HUDEP-2 (cell line): ENCODE data around the gene SMARCA2.

Experiments used
- DNase-seq, 76 experiments: peaks; one replicate each; lab custom pipeline; 2025; ENCODE audit not compliant: unreplicated experiment in 76 of 76; lab: John Stamatoyannopoulos, UW

The SMARCA2 gene

DNA sequence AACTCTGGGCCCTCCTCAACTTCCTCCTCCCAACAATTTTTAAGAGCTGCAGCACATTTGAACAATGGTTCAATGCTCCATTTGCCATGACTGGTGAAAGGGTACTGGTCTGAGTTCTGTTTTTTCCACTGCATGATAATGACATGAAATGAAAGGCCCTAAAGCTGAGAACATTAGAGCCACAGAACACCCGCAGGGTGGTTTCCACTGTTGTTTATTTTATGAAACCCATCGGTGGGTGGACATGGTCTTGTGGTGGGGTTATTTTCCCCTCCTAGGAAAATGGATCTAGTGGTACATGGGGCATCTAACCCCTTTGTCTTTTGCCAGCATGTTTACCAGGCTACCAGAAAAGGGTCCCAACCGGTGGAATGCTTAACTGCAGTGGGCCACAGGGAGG, 71.8 kb downstream of the SMARCA2 start:
- no peak for DNase-seq

DNA sequence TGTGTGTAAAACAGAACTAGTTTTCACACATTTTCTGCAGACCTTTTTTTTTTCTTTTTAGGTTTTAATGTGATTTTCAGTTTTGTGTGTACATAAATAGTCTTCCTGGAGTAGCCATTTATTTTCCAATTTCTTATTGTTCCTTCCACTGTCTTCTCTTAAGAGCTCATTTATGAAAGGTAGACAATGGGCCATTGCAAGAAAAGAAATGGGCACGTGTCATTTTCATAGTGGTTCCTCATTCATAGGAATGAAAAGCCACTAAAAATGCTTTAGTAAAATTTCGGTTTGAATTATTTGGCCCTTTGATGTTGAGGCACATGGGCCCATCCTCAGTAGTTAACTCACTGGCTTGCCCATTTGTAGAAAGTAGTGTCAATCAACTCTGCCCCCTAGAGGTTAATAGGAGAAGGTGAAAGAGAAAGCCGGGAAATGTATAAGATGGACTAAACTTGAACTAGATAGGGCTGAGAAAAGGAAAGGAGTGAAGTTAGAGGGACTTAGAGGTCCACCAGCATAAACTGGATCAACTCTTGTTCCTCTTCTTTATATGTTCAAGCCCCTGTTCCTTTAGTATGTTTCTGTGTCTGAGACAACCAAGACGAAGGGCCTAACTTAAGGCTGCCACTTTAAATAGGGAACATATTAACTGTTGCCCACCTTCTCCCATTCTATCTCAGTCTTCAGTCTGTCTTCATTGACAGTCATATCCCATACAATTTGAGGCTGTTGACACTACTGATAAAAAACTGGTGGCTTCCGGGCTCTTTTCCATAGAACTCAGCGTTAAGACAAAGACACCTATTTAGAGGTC, 72.6 kb downstream of the SMARCA2 start:
- peak in 24 of 76 experiments; percentile 1 to 52 (median 18) for DNase-seq

DNA sequence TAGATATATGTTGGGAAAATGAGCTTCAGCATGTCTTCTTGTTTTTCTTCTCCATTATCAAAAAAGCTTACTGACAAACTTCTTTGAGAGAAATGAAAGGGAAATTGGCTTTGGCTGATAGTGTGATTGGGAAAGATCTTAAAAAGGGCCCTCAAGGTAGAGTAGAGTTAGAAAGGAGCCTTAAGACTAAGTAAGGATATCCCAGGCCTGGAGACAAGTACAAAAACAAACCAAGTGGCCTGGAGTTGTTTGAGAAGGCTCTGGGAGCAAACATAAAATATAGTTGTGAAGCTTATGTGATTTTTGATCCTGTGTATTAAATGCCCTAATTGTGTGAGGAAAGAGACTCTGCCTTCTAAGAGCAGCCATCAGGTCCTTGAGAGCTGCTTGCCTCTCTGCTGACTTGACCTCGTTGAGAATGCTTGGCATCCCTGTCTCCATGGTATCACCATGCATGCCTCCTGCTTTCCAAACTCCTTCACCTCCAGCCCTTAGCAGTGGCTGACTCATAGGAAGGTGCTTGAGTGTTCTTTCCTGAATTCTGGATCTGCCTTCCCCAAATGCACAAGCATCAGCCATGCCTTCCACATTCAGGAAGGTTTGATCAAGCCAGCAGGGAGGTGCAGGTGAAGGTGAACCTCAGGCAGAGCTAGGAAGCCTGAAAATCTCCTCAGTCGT, 78.9 kb downstream of the SMARCA2 start:
- DNase-seq, result no peak

DNA sequence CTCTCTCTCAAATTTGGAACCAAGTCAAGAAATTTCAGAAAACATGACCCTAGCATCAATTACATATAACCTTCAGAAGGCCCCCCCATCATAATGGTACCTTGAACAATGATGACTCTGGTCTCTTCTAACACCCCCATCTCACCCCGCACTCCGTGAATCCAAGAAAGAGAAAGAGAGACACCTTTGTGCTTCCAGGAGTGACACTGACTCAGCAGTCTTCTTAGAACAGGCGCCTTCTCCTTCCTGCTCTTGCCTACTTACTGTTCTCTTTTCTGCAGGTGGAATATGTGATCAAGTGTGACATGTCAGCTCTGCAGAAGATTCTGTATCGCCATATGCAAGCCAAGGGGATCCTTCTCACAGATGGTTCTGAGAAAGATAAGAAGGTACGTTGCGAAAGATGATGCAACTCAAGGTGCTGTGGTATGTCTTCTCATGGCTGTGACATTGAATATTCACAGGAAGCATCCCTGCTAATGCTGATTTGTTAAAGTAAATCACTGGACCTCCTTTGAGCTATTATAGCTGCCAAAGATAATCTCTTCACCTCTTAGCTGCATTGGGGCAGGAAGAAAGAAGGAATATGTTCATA, 81.3 kb downstream of the SMARCA2 start:
- no peak for DNase-seq

DNA sequence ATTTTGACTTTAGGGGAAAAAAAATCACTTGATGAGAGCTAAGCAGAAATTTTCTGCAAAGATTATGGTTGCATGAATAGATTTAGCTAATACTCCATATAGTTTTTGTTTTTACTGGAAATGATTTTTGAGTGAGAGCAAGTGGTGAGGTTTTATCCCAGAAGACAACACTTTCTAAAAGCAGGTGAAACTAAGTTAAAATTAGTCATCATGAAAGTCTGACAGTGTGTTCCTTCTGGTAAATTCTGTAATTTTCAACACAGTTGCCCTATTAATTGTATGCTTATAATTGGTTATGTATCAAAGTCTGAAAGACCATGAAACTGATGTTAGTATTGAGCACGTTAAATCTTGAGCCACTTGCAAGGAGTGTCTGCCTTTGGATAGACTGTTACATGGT, 91.5 kb downstream of the SMARCA2 start:
- DNase-seq, result no peak

DNA sequence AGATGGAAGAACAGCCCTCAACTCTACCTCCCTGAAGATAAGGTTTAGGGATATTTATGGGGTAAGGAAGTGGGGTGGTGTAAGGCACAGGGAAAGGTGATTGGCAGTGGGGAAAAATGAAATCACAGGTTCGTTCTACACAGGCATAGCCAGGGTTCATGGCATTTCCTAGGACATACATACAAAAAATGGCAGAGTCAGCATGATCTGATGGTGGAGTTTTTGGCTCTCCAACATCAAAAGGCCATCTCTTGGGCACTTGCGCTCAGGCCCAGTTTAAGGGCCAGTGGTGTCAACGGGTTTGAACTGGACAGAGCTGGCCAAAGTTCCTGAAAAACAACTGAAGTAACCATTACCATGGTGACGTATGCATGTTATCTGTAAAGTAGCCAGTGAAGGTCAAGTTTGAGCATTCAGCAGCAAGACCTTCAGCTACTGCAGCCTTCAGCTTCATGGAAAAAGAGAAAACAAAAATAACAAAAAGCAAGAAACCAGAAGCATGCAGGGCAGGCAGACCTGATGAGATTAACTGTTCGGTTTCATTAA, 92.8 kb downstream of the SMARCA2 start:
- DNase-seq, result no peak

DNA sequence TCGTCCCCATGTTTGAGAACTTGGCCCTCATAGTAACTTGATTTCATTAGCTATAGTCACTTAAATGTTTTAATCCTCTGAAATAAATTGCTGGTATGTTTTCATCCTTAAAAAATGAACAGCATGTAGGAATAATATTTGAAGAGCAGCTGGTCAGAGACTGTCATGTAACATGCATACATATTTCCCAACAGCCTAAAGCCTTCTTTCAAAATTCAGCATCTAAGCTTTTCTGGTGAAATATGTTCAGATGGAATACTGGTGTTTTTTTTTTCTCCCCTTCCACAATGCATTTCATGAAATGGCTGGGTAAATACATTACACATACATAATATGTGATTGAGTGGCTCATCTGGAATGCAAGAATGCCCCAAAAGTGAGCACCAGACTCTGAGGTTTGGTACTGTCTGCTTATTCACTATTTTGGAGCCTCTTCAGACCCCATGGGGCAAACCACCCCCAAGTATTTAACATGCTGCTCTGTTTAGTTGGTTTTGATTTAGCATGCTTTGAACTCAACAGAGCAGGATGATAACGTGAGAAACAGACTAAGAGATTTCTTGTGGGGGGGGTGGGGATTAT, 94.0 kb downstream of the SMARCA2 start:
- no peak for DNase-seq

DNA sequence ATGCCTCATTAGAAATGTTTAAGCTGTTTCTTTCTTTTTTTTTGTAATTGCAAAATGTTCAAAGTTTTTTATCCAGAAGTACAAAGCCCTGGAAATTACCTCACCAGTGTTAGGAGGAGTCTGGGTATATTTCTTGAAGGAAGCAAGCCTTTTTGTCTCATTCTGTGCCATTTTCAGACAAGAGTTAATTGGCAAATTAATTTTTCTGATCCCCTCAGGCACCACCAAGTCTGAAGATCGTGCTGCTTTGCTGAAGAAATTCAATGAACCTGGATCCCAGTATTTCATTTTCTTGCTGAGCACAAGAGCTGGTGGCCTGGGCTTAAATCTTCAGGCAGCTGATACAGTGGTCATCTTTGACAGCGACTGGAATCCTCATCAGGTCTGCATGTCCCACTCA, 94.9 kb downstream of the SMARCA2 start:
- no peak for DNase-seq

DNA sequence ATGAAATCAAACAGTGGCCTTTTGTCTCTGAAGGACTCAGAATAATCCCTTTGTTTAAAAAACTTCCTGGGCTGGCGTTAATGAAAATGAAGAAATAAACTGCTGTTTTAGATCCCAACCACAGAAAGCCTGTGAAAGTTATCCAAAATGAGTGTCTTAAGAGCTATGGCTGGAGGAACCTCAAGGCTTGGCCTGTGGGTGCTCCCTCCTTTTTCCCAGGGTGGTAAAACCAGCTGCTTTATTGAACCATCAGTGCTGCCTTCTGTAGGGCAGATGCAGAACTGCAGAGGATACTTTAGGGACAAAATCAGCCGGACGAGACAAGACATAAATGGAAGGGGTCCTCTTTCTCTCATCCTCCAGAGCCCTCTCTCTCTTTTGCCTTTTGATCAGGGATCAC, 100.9 kb downstream of the SMARCA2 start:
- DNase-seq, result peak in 14 of 76 experiments; percentile 1 to 17 (median 6)

DNA sequence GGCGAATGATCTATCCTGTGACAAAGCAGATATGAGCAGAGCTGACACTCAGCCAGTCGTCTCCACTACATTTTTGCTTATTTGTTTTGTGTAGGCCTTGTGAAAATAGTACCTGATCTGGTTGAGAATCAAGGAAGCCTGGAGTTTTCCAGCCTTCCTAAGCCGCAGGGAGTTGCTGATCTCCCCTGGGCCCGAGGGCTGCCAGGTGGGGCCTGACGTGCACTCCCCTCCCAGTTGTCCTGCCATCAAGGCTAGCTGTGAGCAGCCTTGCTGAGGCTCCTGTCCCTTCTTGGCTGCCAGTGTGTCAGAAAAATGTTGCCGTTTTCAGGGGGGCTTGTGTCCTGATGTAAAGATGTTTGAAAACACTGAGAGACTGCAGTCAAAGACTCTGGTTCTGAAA, 102.4 kb downstream of the SMARCA2 start:
- no peak for DNase-seq

DNA sequence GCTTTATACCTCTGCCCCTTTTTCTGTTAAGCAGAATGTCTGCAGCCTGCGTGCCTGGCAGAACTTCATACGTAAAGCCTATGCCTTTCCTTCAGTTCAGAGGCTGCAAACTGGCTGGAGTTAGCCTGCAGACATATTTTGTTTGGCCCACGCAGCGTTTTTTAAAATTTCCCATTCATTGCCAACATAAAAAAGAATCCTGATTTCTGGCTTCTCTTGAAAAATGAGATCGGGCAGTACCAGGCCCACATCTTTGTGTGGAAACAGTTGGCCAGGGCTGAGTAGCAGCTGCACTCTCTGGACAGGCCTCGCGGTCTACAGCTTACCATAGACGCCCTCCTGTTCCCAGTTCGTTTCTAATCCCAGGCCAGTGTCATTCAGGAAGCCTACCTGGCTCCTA, 104.4 kb downstream of the SMARCA2 start:
- DNase-seq, result no peak

DNA sequence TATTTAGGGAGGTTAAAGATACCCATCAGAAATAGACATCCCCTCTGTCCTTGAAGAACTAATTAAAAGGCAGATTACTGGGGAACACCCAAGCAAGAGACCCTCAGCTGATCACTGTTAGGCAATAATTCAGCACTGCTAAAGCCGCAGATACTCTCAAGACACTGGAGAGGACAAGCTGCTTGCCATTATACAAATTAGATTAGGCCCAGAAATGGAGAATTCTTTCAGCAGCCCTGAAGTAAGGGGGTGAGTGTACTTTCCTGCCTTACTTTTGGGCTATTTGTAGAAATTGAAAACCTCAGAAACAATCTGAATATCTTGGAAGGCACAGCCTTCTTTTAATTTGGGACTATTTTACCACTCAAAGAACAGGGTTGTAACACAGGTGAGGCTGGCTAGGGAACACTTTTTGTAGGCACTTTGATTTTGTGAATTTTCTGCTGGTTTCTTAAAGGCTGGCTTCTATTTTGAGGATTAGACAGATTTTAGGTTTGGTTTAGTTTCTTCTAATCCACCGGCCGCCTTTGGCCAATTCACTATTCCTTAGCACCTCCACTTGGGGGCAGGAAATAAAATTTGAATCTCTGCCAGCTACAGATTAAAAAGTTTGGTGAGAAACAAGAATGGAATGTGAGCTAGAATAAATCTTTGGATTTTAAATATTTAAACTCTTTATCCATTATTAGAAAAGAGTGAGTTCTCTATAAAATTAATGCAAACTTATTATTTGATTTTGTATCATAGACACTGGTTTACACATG, 106.0 kb downstream of the SMARCA2 start:
- no peak for DNase-seq

DNA sequence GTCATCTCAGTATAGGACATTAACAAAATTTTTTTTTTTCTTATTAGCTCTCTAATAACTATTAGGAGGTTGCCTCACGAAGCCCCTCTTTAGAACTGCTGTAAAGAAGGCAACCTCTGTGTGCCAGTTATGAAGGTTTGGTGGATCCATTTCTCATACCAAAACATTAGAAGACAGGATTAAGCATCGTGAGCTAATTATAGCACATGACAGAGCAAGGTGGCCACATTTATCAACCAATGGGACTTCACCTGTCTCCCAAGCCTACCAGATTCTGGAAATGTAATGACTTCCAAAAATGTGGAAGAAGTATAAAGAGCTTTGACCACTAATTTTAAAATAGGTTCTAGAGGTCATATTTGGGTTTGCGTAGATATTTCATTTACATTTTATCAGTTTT, 107.2 kb downstream of the SMARCA2 start:
- DNase-seq, result no peak

DNA sequence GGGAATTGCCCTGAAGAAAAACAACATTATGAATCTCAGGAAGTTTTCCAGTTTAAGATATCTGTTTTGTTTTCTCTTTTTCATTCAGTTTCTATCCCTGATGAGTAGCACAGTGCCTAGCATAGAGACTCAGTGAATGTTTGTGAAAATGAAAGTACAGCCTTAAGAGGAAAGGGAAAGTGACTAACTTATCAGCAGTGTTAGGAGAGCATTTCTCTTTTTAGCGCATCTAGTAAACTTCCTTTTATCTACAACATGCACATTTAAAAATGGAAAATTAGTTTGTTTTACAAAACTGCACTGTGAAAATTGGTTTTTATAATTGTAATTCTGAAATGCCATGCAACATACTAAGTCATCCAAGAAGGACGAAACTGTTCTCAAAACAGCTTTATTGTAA, 110.8 kb downstream of the SMARCA2 start:
- no peak for DNase-seq

DNA sequence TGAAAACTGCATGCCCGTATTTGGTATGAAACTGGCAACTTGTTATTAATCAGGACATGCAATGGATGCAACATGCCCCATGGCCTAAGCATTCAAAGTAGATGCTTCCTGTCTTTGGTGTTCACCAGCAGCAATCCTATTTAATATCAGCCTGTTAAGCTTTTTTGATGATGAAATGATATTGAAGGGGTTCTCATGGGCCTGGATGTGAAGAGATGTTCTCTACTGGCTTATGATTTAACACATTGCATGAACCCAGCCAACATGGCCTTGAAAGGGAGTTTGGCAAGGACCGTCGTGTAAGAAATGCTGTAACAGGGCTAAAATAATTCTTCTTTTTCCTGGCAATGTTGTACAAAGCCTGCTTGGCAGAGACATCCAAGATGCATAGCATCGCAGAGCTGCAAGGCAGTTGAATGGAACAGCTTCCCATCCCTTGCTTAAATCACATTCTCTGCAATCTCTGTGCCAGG, 111.2 kb downstream of the SMARCA2 start:
- DNase-seq, result no peak

DNA sequence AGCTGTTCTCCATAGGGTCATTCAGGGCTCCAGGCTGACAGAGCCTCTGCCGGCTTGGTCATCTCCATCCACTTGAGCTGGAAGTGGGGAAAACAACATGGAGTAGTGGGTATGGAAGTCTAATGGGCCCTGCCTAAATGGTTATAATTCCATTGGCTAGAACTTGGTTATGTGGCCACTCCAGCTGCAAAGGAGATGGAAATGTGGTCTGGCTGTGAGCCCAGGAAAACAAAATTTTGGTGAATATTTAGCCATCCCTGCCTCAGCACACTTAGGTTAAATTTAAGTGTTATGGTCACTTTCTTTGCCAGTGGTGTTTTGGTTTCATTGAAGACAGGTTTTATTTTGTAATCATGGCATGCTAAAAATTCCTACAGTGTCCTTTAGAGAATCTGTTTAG, 112.3 kb downstream of the SMARCA2 start:
- no peak for DNase-seq

DNA sequence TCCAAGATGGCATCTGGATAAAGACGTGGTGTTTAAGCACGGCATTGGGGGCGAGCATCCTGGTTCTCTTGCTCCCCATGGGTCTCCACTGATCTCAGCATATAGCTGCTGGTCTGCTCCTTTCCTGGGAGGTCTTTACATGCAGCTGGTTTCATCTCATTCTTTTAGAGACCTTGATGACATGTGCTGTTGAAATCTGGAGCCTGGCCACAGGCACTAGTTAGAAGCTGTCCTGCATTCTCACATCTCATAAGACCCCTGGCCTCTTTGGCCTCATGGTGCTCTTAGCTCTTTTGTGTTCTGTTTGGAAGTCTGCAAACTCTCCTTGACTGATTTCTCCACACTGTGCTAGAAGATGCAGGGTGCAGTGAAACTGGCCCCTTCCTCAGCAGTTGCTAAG, 113.0 kb downstream of the SMARCA2 start:
- no peak for DNase-seq

DNA sequence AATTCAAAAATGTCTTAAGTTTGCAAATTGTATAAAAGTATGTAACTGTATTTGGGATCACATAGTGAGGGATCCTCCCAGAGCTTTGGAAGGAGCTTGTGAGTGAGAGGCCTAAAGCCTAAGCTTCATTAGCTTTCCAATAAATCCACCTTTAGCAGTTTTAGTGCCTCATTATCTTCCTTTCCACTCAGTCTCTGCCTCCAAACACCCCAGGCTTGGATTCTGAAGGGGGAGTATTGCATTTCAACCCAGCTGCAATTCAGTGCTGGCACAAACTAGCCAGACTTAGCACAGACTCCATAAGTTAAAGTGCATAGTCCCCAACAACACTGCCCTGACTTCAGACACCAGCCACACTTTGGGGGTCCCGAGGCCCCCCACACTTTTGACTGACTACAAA, 113.5 kb downstream of the SMARCA2 start:
- DNase-seq, result no peak

DNA sequence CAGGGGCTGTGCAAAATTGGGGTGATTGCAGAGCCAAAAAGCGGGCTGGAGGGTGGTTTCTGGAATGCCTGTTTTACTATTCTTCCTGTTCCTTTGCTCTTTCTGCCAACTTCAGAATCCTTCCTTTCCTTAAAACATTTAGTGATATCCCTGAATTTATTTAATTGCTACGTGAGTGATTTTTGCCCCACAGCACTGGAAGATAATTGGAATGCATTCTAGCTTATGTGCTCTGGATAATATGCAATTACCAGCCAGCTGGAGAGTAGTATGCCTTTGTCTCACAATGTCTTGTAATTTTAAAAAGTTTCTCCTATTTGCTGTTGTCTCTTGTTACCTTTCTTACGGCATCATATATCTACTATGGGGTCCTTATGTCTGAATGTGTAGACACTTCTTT, 115.8 kb downstream of the SMARCA2 start:
- DNase-seq, result no peak

DNA sequence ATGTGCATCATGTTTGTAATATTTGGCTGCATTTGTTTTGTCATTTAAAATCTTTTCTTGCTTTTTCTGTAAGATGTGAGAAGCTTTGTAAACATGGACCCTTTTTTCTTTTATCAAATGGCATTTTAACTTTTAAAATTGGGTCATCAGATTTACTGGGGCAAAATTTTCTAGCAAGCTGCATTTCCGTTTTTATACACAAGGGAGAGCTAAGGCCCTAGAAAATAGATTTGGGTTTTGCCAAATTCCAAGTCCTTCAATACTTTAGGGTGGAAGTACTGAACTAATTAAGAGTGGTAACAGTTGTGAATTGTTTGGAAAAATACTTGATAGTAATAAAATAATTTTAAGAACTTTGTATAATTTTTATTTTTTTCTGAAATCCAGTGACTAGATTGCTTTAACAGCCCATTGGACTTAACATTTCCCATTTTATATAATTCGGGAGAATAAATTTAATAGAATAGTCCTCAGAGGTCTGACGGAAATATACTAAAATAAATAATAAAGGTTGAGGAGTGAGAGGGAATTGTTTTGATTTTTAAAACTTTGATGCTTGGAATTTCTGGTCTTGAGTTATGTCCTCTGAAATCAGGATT, 117.4 kb downstream of the SMARCA2 start:
- DNase-seq, result peak in 3 of 76 experiments; percentile 3 to 4 (median 4)
